Liver (tissue), 3 donors: Measurements from ENCODE around the gene ABHD3.

Source experiments
- CTCF ChIP-seq: fragments of 150-350 bp; IDR thresholded peaks from 2 replicates; pipeline ENCODE4 v1.5.1; 2017; ENCODE audit warnings: improper control_type of control experiment, low read depth, low read length; ENCODE audit not compliant: missing input control
- EGR1 ChIP-seq, 2 donors: IDR thresholded peaks; 2 replicates each; pipeline ENCODE4 v1.6.1; 2016 to 2018; ENCODE audit warnings: antibody characterized with exemption in 2 of 2, low read depth in 2 of 2
- HNF4A ChIP-seq, 2 donors: conservative IDR thresholded peaks; 2 replicates each; pipeline ENCODE4 v1.6.1; 2016; ENCODE audit warnings: antibody characterized with exemption in 2 of 2, mild to moderate bottlenecking in 2 of 2
- HNF4G ChIP-seq: IDR thresholded peaks from 2 replicates; pipeline ENCODE4 v1.6.1; 2016; ENCODE audit warnings: antibody characterized with exemption
- MAX ChIP-seq: IDR thresholded peaks from 2 replicates; pipeline ENCODE4 v1.6.1; 2016; ENCODE audit warnings: antibody characterized with exemption
- RAD21 ChIP-seq, 2 donors: IDR thresholded peaks; 2 replicates each; pipeline ENCODE4 v1.6.1; 2016; ENCODE audit warnings: antibody characterized with exemption in 2 of 2, mild to moderate bottlenecking in 2 of 2
- REST ChIP-seq: IDR thresholded peaks from 2 replicates; pipeline ENCODE4 v1.6.1; 2016; ENCODE audit warnings: antibody characterized with exemption, mild to moderate bottlenecking
- TAF1 ChIP-seq: conservative IDR thresholded peaks from 2 replicates; pipeline ENCODE4 v1.6.1; 2016; ENCODE audit warnings: antibody characterized with exemption, mild to moderate bottlenecking
- YY1 ChIP-seq: IDR thresholded peaks from 2 replicates; pipeline ENCODE4 v1.6.1; 2016; ENCODE audit warnings: antibody characterized with exemption, mild to moderate bottlenecking
- donor health status: healthy.
- donor health status: healthy.

GRCh38 chr18:21701621-21702020 is 3.0 kb downstream of the ABHD3 start:
- TF ChIP-seq CTCF = no peak
- no peak for TF ChIP-seq EGR1 (IDR thresholded peaks at IDR 0.05; ENCODE audit: low read depth in 2 of 2)
- no peak for TF ChIP-seq MAX
- TF ChIP-seq YY1 = no peak
- no peak for TF ChIP-seq HNF4A (conservative IDR thresholded peaks at IDR 0.05)
- TF ChIP-seq RAD21 (IDR thresholded peaks at IDR 0.05) = no peak
- no peak for TF ChIP-seq REST
- TF ChIP-seq TAF1 = no peak
- TF ChIP-seq HNF4G = no peak
